A673 (cell line): Measurements from ENCODE around the gene CLEC9A. TPM values are rescaled to one million over a fixed set of nuclear protein-coding genes. Genes with fewer than 3 reads are reported as not detected.

ENCODE experiments used
- BruUV-seq: library from RNA; stranded (reverse); fragments of 400-500 nt; replicated peaks from 2 replicates; lab custom pipeline; 2021; lab: Mats Ljungman, UMichigan
- CTCF ChIA-PET: fragments of 300-600 bp; sonication (Branson Sonifier 250); formaldehyde crosslinking; loops from one replicate; lab custom pipeline; 2022; ENCODE audit warnings: antibody characterized with exemption; lab: Charles Lee
- POLR2A ChIA-PET: fragments of 300-600 bp; sonication (Branson Sonifier 250); formaldehyde crosslinking; loops from one replicate; lab custom pipeline; 2022; ENCODE audit warnings: antibody characterized with exemption; ENCODE audit not compliant: low non-redundant PET; lab: Charles Lee
- DNase-seq: peaks from one replicate; pipeline ENCODE4 v3.0.0-alpha.2; 2015; ENCODE audit warnings: low spot score
- H3K27ac ChIP-seq: fragments of 200-600 bp; sonication (generic); 2 replicates; pipeline ENCODE4 v1.5.1; 2016; ENCODE audit warnings: mixed run types, low read depth, mild to moderate bottlenecking, mixed read lengths, antibody characterized with exemption, low read length; ENCODE audit not compliant: poor library complexity, severe bottlenecking
- H3K27me3 ChIP-seq: fragments of 200-600 bp; sonication (generic); replicated peaks from 2 replicates; pipeline ENCODE4 v1.6.1; 2017; ENCODE audit warnings: mixed run types, low read depth, mild to moderate bottlenecking, mixed read lengths, antibody characterized with exemption, low read length; ENCODE audit not compliant: insufficient read depth, poor library complexity
- H3K36me3 ChIP-seq: fragments of 200-600 bp; sonication (generic); 2 replicates; pipeline ENCODE4 v1.6.1; 2016; ENCODE audit warnings: mixed run types, mild to moderate bottlenecking, mixed read lengths, antibody characterized with exemption, low read length; ENCODE audit not compliant: insufficient read depth, poor library complexity, severe bottlenecking
- H3K4me1 ChIP-seq: fragments of 200-600 bp; sonication (generic); 2 replicates; pipeline ENCODE4 v1.6.1; 2017; ENCODE audit warnings: mixed run types, mild to moderate bottlenecking, mixed read lengths, antibody characterized with exemption, low read length; ENCODE audit not compliant: insufficient read depth, poor library complexity, severe bottlenecking
- H3K4me3 ChIP-seq: fragments of 200-600 bp; sonication (generic); 2 replicates; pipeline ENCODE4 v1.5.1; 2016; ENCODE audit warnings: low read depth, mixed run types, mild to moderate bottlenecking, mixed read lengths, low read length; ENCODE audit not compliant: poor library complexity, severe bottlenecking
- H3K9me3 ChIP-seq: fragments of 200-600 bp; sonication (generic); 2 replicates; pipeline ENCODE4 v1.6.1; 2016; ENCODE audit warnings: mixed run types, low read depth, mild to moderate bottlenecking, mixed read lengths, antibody characterized with exemption, low read length; ENCODE audit not compliant: poor library complexity, severe bottlenecking
- EZH2 ChIP-seq: fragments of 200-600 bp; sonication (generic); IDR thresholded peaks from 2 replicates; pipeline ENCODE4 v1.6.1; 2017; ENCODE audit warnings: borderline replicate concordance, low read depth, mild to moderate bottlenecking, mixed read lengths, antibody characterized with exemption, low read length; ENCODE audit not compliant: poor library complexity, severe bottlenecking
- intact Hi-C: fragments of 100-400 bp; cut with micrococcal nuclease; formaldehyde crosslinking; loops from one replicate; pipeline ENCODE4 v1.10.0; 2022; ENCODE audit not compliant: unreplicated experiment
- total RNA-seq: library from RNA; stranded (reverse); gene quantifications from 2 replicates; pipeline ENCODE4 v1.2.3, GENCODE V29; 2021
- TF ChIP-seq, protein P1 (sequence below): fragments of 300-800, 200-600 bp; sonication (generic); conservative IDR thresholded peaks from 2 replicates; pipeline ENCODE4 v1.5.1; 2017; ENCODE audit warnings: low read depth, mild to moderate bottlenecking, antibody characterized with exemption, low read length, moderate library complexity, mixed read lengths

The CLEC9A gene
- total RNA-seq, 1 experiment from 2014 or later = not detected

DNA sequence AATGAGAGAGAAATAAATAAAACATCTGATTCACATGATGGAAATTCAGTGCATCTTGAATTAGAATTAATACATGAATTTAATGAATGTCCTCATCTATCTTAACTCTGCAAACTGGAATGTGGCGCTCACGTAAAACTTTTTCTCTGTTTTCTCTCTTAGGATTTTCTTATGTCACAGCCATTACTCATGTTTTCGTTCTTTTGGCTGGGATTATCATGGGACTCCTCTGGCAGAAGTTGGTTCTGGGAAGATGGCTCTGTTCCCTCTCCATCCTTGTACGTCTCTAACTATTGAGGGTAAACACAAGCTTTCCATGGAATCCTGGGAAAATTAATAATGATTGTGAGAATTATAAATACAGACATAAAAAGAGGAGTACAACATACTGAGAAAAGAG, 15.0 kb upstream of the CLEC9A start:
- POLR2A ChIA-PET = no interaction called here
- intact Hi-C loops = loop anchor here (10.0 kb wide), 1 partner anchor 271 kb away; no protein-coding TSS in a partner anchor
- peaks cover 13% of the 10 kb centered on the region for H3K4me1 ChIP-seq
- no peak overlapping the region for H3K4me3 ChIP-seq
- H3K9me3 ChIP-seq = no peaks in the 10 kb centered on the region
- no peak for DNase-seq
- no peak overlapping the region for H3K27ac ChIP-seq
- TF ChIP-seq, protein P1, sequence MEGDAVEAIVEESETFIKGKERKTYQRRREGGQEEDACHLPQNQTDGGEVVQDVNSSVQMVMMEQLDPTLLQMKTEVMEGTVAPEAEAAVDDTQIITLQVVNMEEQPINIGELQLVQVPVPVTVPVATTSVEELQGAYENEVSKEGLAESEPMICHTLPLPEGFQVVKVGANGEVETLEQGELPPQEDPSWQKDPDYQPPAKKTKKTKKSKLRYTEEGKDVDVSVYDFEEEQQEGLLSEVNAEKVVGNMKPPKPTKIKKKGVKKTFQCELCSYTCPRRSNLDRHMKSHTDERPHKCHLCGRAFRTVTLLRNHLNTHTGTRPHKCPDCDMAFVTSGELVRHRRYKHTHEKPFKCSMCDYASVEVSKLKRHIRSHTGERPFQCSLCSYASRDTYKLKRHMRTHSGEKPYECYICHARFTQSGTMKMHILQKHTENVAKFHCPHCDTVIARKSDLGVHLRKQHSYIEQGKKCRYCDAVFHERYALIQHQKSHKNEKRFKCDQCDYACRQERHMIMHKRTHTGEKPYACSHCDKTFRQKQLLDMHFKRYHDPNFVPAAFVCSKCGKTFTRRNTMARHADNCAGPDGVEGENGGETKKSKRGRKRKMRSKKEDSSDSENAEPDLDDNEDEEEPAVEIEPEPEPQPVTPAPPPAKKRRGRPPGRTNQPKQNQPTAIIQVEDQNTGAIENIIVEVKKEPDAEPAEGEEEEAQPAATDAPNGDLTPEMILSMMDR = no peak
- TF ChIP-seq EZH2 = no peak
- no TSS peak for BruUV-seq
- no peaks in the 10 kb centered on the region for H3K36me3 ChIP-seq
- CTCF ChIA-PET = no interaction called here
- peaks cover 3% of the 10 kb centered on the region for H3K27me3 ChIP-seq

DNA sequence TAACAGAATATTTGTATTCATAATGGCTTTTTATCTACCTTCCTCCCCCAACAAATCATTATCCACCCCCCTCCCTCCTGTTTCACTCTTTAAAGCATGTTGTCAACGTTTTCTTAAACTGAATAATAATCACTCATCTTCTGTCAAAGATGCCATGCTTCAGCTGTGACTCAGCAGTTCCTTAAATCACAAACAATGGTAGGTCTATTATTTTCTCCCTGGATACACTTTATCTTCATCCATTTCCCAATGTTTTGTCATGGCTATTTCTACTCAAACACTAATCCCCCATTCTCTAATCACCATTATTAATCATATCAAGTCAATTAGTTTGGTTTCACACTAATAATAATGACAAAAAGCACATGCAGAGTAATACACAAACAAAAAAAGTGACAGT, 13.6 kb upstream of the CLEC9A start:
- POLR2A ChIA-PET = no interaction called here

DNA sequence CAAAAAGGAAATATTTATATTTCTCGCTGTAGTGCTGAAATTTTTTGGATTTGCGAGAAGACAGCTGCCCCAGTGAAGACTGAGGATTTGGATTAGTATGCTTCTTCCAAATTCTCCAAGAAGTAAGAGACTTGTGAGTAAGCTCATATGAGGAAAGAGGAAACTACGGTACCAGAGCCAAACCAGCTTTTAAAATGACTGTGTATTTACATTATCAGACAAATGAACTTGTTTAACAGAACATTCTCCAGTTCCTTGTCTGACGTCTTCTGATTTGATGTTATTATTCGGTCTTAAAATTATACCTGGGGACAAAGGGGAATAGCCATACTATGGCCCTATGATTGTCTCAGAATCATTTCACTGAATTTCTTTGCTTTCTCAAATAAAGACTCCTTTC, 12.1 kb upstream of the CLEC9A start:
- CTCF ChIA-PET = interaction anchor here (1.5 kb wide), 1 partner anchor 8 kb away, joined by 3 read pairs; no protein-coding TSS in a partner anchor

More for the DNA sequence above, 13.6 kb upstream of the CLEC9A start:
- DNase-seq = peak; percentile 21
- intact Hi-C loops = loop anchor here (10.0 kb wide), 1 partner anchor 272 kb away; no protein-coding TSS in a partner anchor
- Histone ChIP-seq H3K4me1 (peaks cover 13% of the 10 kb centered on the region), H3K4me3 (no peak overlapping the region), H3K9me3 (no peaks in the 10 kb centered on the region), H3K27ac (no peak overlapping the region), H3K27me3 (peaks cover 3% of the 10 kb centered on the region), H3K36me3 (no peaks in the 10 kb centered on the region)
- BruUV-seq = no TSS peak
- no peak for TF ChIP-seq EZH2
- TF ChIP-seq, protein P1 = no peak
- CTCF ChIA-PET = no interaction called here

More for the DNA sequence above, 12.1 kb upstream of the CLEC9A start:
- POLR2A ChIA-PET = no interaction called here
- no peak overlapping the region for H3K27ac ChIP-seq
- DNase-seq = no peak
- BruUV-seq = no TSS peak
- H3K9me3 ChIP-seq = no peaks in the 10 kb centered on the region
- no peak overlapping the region for H3K4me3 ChIP-seq
- no peaks in the 10 kb centered on the region for H3K36me3 ChIP-seq
- intact Hi-C loops = loop anchor here (10.0 kb wide), 1 partner anchor 274 kb away; no protein-coding TSS in a partner anchor
- peaks cover 3% of the 10 kb centered on the region for H3K27me3 ChIP-seq
- peaks cover 13% of the 10 kb centered on the region for H3K4me1 ChIP-seq
- TF ChIP-seq, protein P1 = no peak
- TF ChIP-seq EZH2 = no peak
